Right renal cortex interstitium (tissue), 3 donors: ENCODE measurements around the gene SH2B3. TPM values are rescaled to one million over a fixed set of nuclear protein-coding genes. Genes with fewer than 3 reads are reported as not detected.

Experiments
- DNase-seq, 3 donors: peaks; one replicate each; pipeline ENCODE4 v3.0.0-alpha.2; 2013; ENCODE audit warnings: low read depth in 3 of 3, low spot score in 2 of 3
- polyA plus RNA-seq, 3 donors: library from polyadenylated mRNA; unstranded; fragments of 120-200 nt; gene quantifications; one replicate each; pipeline ENCODE4 v1.2.1, GENCODE V29; 2013; ENCODE audit not compliant: insufficient read length in 3 of 3

The SH2B3 gene
- polyA plus RNA-seq, 3 donors, result 16.8 to 19.5 (median 18.4) TPM

GRCh38 chr12:111408116-111408440, 2.4 kb downstream of the SH2B3 start:
- no peak for DNase-seq

GRCh38 chr12:111408686-111409402, 3.1 kb downstream of the SH2B3 start:
- no peak for DNase-seq

- no peak for DNase-seq
Observed at GRCh38 chr12:111409403-111409779, 3.7 kb downstream of the SH2B3 start.

GRCh38 chr12:111409780-111410430, 4.2 kb downstream of the SH2B3 start:
- no peak for DNase-seq

- no peak for DNase-seq
Observed at GRCh38 chr12:111410431-111411184, 4.9 kb downstream of the SH2B3 start.

GRCh38 chr12:111411185-111411764, 5.6 kb downstream of the SH2B3 start:
- DNase-seq, result no peak

- no peak for DNase-seq
Observed at GRCh38 chr12:111412007-111412829, 6.5 kb downstream of the SH2B3 start.

GRCh38 chr12:111412830-111413441, 7.2 kb downstream of the SH2B3 start:
- no peak for DNase-seq

- DNase-seq, result no peak
Observed at GRCh38 chr12:111413442-111414086, 7.8 kb downstream of the SH2B3 start.

GRCh38 chr12:111414711-111415252, 9.1 kb downstream of the SH2B3 start:
- DNase-seq, result no peak

GRCh38 chr12:111417290-111417689, 11.6 kb downstream of the SH2B3 start:
- no peak for DNase-seq

- no peak for DNase-seq
Observed at GRCh38 chr12:111417784-111418593, 12.3 kb downstream of the SH2B3 start.

GRCh38 chr12:111418594-111418880, 12.8 kb downstream of the SH2B3 start:
- no peak for DNase-seq

GRCh38 chr12:111419784-111420183, 14.1 kb downstream of the SH2B3 start:
- no peak for DNase-seq

- no peak for DNase-seq
Observed at GRCh38 chr12:111420494-111420893, 14.8 kb downstream of the SH2B3 start.

GRCh38 chr12:111424189-111424792, 18.6 kb downstream of the SH2B3 start:
- DNase-seq, result no peak

GRCh38 chr12:111424793-111425251, 19.1 kb downstream of the SH2B3 start:
- DNase-seq, result no peak

GRCh38 chr12:111425655-111426054, 19.9 kb downstream of the SH2B3 start:
- no peak for DNase-seq
